ENCODE results near the gene GABARAP.

GRCh38 chr17:7191069-7191468 is 51.2 kb downstream of the GABARAP start:
- TF ChIP-seq CTCF (IDR thresholded peaks at IDR 0.05; ENCODE audit: low read length) (no peak), EZH2 (IDR thresholded peaks at IDR 0.05; ENCODE audit: borderline replicate concordance, low read length) (no peak)

All from OCI-LY1 (cell line).